ENCODE data around the gene ENDOV.

DNA sequence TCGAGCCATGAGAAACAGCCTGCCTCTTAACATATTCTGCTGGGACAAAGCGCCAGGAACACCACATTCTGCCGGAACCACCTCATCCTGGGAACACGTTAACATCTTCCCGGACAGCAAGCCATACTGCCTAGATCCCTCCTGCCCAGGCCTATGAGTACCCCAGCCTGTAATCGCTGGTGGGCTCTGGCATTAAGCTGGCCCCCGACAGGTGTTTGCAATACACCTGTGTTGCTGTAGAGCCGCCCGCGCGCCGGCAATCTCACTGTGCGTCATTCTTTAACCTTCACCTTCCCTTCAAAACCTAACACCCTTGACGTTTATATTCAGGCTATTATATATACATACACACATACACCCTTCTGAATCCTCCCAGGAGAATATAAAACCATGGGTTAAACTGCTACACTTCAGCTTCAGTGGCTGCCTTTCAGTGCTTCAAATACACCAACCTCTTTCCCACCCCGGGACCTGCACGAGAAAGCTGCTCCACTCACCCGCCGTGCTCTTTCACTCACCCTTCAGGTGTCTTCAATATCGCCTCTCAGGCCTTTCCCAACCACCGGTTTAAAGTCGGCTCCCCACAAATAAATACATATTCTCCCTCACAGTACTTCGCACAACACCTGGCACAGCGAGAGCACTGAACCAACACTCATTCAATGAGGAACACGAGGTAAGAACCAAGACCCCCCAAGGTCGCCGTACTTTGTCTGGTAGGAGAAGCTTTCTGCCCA is 1.0 kb upstream of the ENDOV start:
- TF ChIP-seq, protein P1, sequence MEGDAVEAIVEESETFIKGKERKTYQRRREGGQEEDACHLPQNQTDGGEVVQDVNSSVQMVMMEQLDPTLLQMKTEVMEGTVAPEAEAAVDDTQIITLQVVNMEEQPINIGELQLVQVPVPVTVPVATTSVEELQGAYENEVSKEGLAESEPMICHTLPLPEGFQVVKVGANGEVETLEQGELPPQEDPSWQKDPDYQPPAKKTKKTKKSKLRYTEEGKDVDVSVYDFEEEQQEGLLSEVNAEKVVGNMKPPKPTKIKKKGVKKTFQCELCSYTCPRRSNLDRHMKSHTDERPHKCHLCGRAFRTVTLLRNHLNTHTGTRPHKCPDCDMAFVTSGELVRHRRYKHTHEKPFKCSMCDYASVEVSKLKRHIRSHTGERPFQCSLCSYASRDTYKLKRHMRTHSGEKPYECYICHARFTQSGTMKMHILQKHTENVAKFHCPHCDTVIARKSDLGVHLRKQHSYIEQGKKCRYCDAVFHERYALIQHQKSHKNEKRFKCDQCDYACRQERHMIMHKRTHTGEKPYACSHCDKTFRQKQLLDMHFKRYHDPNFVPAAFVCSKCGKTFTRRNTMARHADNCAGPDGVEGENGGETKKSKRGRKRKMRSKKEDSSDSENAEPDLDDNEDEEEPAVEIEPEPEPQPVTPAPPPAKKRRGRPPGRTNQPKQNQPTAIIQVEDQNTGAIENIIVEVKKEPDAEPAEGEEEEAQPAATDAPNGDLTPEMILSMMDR (IDR thresholded peaks at IDR 0.05; ENCODE audit: borderline replicate concordance, extremely low read depth, low read length, poor library complexity, severe bottlenecking) = no peak
- TF ChIP-seq EZH2 (IDR thresholded peaks at IDR 0.05; ENCODE audit: borderline replicate concordance, low read depth, low read length, severe bottlenecking) = no peak

Data from DND-41 (cell line).